HepG2 (cell line): Measurements from ENCODE around the gene CDK15.

ENCODE experiments used
- CTCF ChIP-seq: sonication (generic); formaldehyde crosslinking; IDR thresholded peaks from 2 replicates; pipeline ENCODE4 v1.5.0; 2020; ENCODE audit warnings: mild to moderate bottlenecking, missing genetic modification reagents, moderate library complexity
- EED ChIP-seq: sonication (generic); formaldehyde crosslinking; IDR thresholded peaks from 2 replicates; pipeline ENCODE4 v1.5.0; 2020; ENCODE audit warnings: mild to moderate bottlenecking, missing genetic modification reagents
- HDAC6 ChIP-seq: fragments of 200-600 bp; sonication (generic); IDR thresholded peaks from 2 replicates; pipeline ENCODE4 v1.7.0; 2017; ENCODE audit warnings: mild to moderate bottlenecking, antibody characterized with exemption, low read length, low read depth
- KDM3A ChIP-seq: IDR thresholded peaks from 2 replicates; pipeline ENCODE4 v1.6.1; 2018; ENCODE audit warnings: low read depth, missing compliant biosample characterization
- NFAT5 ChIP-seq: sonication (generic); formaldehyde crosslinking; IDR thresholded peaks from 2 replicates; pipeline ENCODE4 v1.4.0; 2020; ENCODE audit warnings: missing genetic modification reagents
- POLR2A ChIP-seq, 2 experiments: IDR thresholded peaks; 2 replicates each; pipeline ENCODE4 v1.6.1; 2011; ENCODE audit warnings: low read depth in 2 of 2, low read length in 2 of 2, mild to moderate bottlenecking in 1 of 2, moderate library complexity in 1 of 2; ENCODE audit not compliant: insufficient read depth in 1 of 2
- SNAI1 ChIP-seq: sonication (generic); formaldehyde crosslinking; IDR thresholded peaks from 2 replicates; pipeline ENCODE4 v1.5.0; 2020; ENCODE audit warnings: mild to moderate bottlenecking, missing genetic modification reagents, borderline replicate concordance
- SP2 ChIP-seq: sonication (generic); formaldehyde crosslinking; IDR thresholded peaks from 2 replicates; pipeline ENCODE4 v1.5.1; 2020; ENCODE audit warnings: mild to moderate bottlenecking, missing genetic modification reagents
- ZBTB38 ChIP-seq: sonication (generic); formaldehyde crosslinking; IDR thresholded peaks from 2 replicates; pipeline ENCODE4 v1.5.1; 2020; ENCODE audit warnings: mild to moderate bottlenecking, missing genetic modification reagents
- ZBTB49 ChIP-seq: sonication (generic); formaldehyde crosslinking; IDR thresholded peaks from 2 replicates; pipeline ENCODE4 v1.4.0; 2020; ENCODE audit warnings: missing genetic modification reagents, borderline replicate concordance
- ZNF883 ChIP-seq: sonication (generic); formaldehyde crosslinking; IDR thresholded peaks from 2 replicates; pipeline ENCODE4 v1.5.1; 2020; ENCODE audit warnings: mild to moderate bottlenecking, missing genetic modification reagents; ENCODE audit errors: not compliant biosample characterization
- TF ChIP-seq, protein P1 (sequence below): sonication (generic); formaldehyde crosslinking; IDR thresholded peaks from 2 replicates; pipeline ENCODE4 v1.4.0; 2020; ENCODE audit warnings: missing genetic modification reagents

DNA sequence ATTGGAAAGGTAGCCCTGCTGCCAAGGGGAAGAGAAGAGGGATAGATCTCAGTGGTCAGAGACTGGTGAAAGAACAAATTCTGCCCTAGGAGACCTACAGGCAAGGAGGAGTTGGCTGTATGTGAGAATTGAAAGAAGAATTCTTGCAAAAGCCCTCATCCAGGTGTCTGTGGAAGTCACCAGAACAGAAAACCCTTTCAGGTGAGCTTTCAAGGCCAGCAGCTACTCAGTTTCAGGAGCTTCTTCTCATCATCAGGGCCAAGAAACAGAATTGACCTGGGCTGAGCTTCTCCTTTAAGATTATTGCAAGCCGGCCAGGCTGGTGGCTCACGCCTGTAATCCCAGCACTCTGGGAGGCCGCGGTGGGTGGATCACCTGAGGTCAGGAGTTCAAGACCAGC is 110.2 kb downstream of the CDK15 start:
- no peak for TF ChIP-seq POLR2A (IDR thresholded peaks at IDR 0.05; ENCODE audit: insufficient read depth in 1 of 2, low read depth in 2 of 2, low read length in 2 of 2)
- no peak for TF ChIP-seq ZBTB49 (CRISPR knock-in tag)
- no peak for TF ChIP-seq EED
- TF ChIP-seq SNAI1 (CRISPR knock-in tag) = no peak
- TF ChIP-seq CTCF = no peak
- TF ChIP-seq HDAC6 = no peak
- TF ChIP-seq KDM3A (CRISPR knock-in tag) = no peak
- no peak for TF ChIP-seq SP2 (CRISPR knock-in tag)
- TF ChIP-seq ZNF883 = no peak
- TF ChIP-seq, protein P1, sequence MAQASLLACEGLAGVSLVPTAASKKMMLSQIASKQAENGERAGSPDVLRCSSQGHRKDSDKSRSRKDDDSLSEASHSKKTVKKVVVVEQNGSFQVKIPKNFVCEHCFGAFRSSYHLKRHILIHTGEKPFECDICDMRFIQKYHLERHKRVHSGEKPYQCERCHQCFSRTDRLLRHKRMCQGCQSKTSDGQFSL (CRISPR knock-in tag) = no peak
- no peak for TF ChIP-seq ZBTB38
- TF ChIP-seq NFAT5 (CRISPR knock-in tag) = no peak
